ENCODE results near the gene TPK1.

DNA sequence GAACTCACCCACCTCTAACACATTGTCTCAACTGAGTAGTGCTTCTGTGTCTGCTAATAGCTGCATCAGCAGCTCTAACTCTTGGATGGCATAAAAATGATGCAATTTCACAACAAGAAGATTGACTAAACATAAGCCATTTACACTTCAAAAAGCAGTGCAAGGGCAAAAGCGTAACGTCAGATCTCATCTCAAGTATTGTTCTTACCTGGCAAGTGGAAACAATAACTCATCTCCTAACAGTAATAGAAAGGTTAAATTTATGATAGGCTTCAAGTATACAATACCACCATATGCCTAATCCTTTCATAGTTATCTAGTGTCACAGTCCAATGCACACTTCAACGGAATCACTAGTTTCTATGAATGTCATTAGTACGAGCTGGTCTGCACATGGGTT, 14.8 kb downstream of the TPK1 start:
- TF ChIP-seq, protein P1, sequence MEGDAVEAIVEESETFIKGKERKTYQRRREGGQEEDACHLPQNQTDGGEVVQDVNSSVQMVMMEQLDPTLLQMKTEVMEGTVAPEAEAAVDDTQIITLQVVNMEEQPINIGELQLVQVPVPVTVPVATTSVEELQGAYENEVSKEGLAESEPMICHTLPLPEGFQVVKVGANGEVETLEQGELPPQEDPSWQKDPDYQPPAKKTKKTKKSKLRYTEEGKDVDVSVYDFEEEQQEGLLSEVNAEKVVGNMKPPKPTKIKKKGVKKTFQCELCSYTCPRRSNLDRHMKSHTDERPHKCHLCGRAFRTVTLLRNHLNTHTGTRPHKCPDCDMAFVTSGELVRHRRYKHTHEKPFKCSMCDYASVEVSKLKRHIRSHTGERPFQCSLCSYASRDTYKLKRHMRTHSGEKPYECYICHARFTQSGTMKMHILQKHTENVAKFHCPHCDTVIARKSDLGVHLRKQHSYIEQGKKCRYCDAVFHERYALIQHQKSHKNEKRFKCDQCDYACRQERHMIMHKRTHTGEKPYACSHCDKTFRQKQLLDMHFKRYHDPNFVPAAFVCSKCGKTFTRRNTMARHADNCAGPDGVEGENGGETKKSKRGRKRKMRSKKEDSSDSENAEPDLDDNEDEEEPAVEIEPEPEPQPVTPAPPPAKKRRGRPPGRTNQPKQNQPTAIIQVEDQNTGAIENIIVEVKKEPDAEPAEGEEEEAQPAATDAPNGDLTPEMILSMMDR (conservative IDR thresholded peaks at IDR 0.05 in 1 of 2, IDR thresholded peaks at IDR 0.05 in 1 of 2; ENCODE audit: low read depth in 1 of 2, low read length in 2 of 2), result no peak
- TF ChIP-seq EZH2 (IDR thresholded peaks at IDR 0.05; ENCODE audit: low read length, missing control alignments), result no peak
